GM12878 (cell line): ENCODE measurements around the gene CNDP1. TPM values are rescaled to one million over a fixed set of nuclear protein-coding genes. Genes with fewer than 3 reads are reported as not detected.
A peak's percentile ranks its signal among the peaks of the same experiment; 100 is the strongest.

ENCODE experiments used
- ATAC-seq: fragments of 200-7000 bp; cut with Tn5 transposase; 3 replicates; pipeline ENCODE4 v1.9.1; 2020; ENCODE audit warnings: mild to moderate bottlenecking, moderate library complexity
- BruUV-seq: library from RNA; stranded (reverse); fragments of 400-500 nt; replicated peaks from 2 replicates; lab custom pipeline; 2021; lab: Mats Ljungman, UMichigan
- CTCF ChIA-PET: fragments of 300-600 bp; sonication (Branson Sonifier 250); formaldehyde crosslinking; extraction: SDS; loops from one replicate; lab custom pipeline; 2021; ENCODE audit warnings: inconsistent platforms; lab: Yijun Ruan, JAX
- POLR2A ChIA-PET: fragments of 350-600 bp; formaldehyde crosslinking; extraction: SDS; loops from one replicate; lab custom pipeline; 2021; ENCODE audit warnings: inconsistent platforms; lab: Charles Lee
- RAD21 ChIA-PET: fragments of 300-600 bp; sonication (Branson Sonifier 250); formaldehyde crosslinking; loops from one replicate; lab custom pipeline; 2023; ENCODE audit warnings: antibody characterized with exemption; ENCODE audit not compliant: unreplicated experiment; lab: Charles Lee
- SMC1A ChIA-PET: fragments of 300-600 bp; sonication (Branson Sonifier 250); formaldehyde crosslinking; loops from one replicate; lab custom pipeline; 2023; ENCODE audit not compliant: unreplicated experiment, uncharacterized antibody; lab: Charles Lee
- DNase-seq: peaks from one replicate; pipeline ENCODE4 v3.0.0-alpha.2; 2011; ENCODE audit warnings: low read depth, low spot score
- FAIRE-seq: peaks from 3 replicates; lab custom pipeline; 2011; peaks lifted over from hg19 to GRCh38; lab: Jason Lieb, UNC
- H2AFZ ChIP-seq: 2 replicates; pipeline ENCODE4 v1.6.0; 2011; ENCODE audit warnings: low read depth, low read length, control low read depth; ENCODE audit not compliant: control insufficient read depth
- H3K27ac ChIP-seq: 2 replicates; pipeline ENCODE4 v1.5.1; 2011; ENCODE audit warnings: control low read depth; ENCODE audit not compliant: control insufficient read depth, insufficient read depth
- H3K27me3 ChIP-seq, 2 experiments: replicated peaks in 1 of 2; 2 replicates each; pipeline versions ENCODE4 v1.6.0 to v1.6.1; 2011; ENCODE audit warnings: low read length in 1 of 2; ENCODE audit not compliant: control insufficient read depth in 2 of 2, insufficient read depth in 2 of 2
- H3K36me3 ChIP-seq, 2 experiments: 2 replicates each; pipeline ENCODE4 v1.5.1; 2011; ENCODE audit warnings: low read length in 1 of 2; ENCODE audit not compliant: control insufficient read depth in 2 of 2, insufficient read depth in 2 of 2
- H3K4me1 ChIP-seq: 2 replicates; pipeline ENCODE4 v1.6.1; 2011; ENCODE audit warnings: mild to moderate bottlenecking, low read length, moderate library complexity, mixed read lengths; ENCODE audit not compliant: control insufficient read depth, insufficient read depth
- H3K4me2 ChIP-seq: 2 replicates; pipeline ENCODE4 v1.6.0; 2011; ENCODE audit warnings: control low read depth; ENCODE audit not compliant: control insufficient read depth, insufficient read depth
- H3K4me3 ChIP-seq: fragments of 200-600 bp; sonication (generic); 2 replicates; pipeline ENCODE4 v1.5.1; 2016
- H3K79me2 ChIP-seq: 2 replicates; pipeline ENCODE4 v1.6.0; 2011; ENCODE audit warnings: low read length; ENCODE audit not compliant: control insufficient read depth, insufficient read depth
- H3K9ac ChIP-seq: 2 replicates; pipeline ENCODE4 v1.8.0; 2011; ENCODE audit warnings: low read length, control low read depth, mixed read lengths; ENCODE audit not compliant: control insufficient read depth, insufficient read depth
- H3K9me3 ChIP-seq: replicated peaks from 3 replicates; pipeline ENCODE4 v1.5.1; 2011; ENCODE audit warnings: mild to moderate bottlenecking, low read length; ENCODE audit not compliant: control insufficient read depth, insufficient read depth
- H4K20me1 ChIP-seq: 2 replicates; pipeline ENCODE4 v1.6.0; 2011; ENCODE audit not compliant: control insufficient read depth, insufficient read depth
- BRCA1 ChIP-seq: IDR thresholded peaks from 2 replicates; pipeline ENCODE4 v1.6.1; 2011; ENCODE audit warnings: low read depth, low read length, improper control_type of control experiment
- MEF2B ChIP-seq: fragments of 450-650 bp; IDR thresholded peaks from 2 replicates; pipeline ENCODE4 v1.6.1; 2018; ENCODE audit warnings: mild to moderate bottlenecking, moderate library complexity; ENCODE audit not compliant: partially characterized antibody, poor library complexity, severe bottlenecking
- NFYB ChIP-seq: IDR thresholded peaks from 2 replicates; pipeline ENCODE4 v1.6.1; 2011; ENCODE audit warnings: low read depth, mild to moderate bottlenecking, low read length, improper control_type of control experiment, moderate library complexity; ENCODE audit not compliant: insufficient read depth
- SIN3A ChIP-seq: IDR thresholded peaks from 2 replicates; pipeline ENCODE4 v1.6.1; 2012; ENCODE audit warnings: low read depth, low read length, improper control_type of control experiment
- YBX1 ChIP-seq: fragments of 450-650 bp; IDR thresholded peaks from 2 replicates; pipeline ENCODE4 v1.6.1; 2016; ENCODE audit warnings: antibody characterized with exemption
- ZNF592 ChIP-seq: fragments of 450-650 bp; IDR thresholded peaks from 2 replicates; pipeline ENCODE4 v1.6.1; 2017; ENCODE audit warnings: mild to moderate bottlenecking, moderate library complexity
- WGBS: methylation state at CpG from one replicate; pipeline ENCODE4 v1.1.6; 2016; ENCODE audit warnings: low lambda C conversion rate; ENCODE audit not compliant: insufficient replicate concordance, insufficient coverage; ENCODE audit errors: missing lambda C conversion rate; 5-methylcytosine and 5-hydroxymethylcytosine counted together
- in situ Hi-C: fragments of 300-500 bp; cut with MboI; formaldehyde crosslinking; loops from 9 replicates; pipeline ENCODE4 v1.14.3; 2018; ENCODE audit warnings: mixed read lengths
- intact Hi-C: fragments of 100-400 bp; cut with micrococcal nuclease; formaldehyde crosslinking; loops from one replicate; pipeline ENCODE4 v1.14.2; 2022; ENCODE audit not compliant: unreplicated experiment
- polyA plus RNA-seq, 11 experiments: library from polyadenylated mRNA; depleted of rRNA in 4 of 11; unstranded in 6 of 11; stranded (reverse) in 5 of 11; fragments of >200 nt; fragmentation: Nextera tagmentation in 4 of 11; fragmentation: Illumina TruSeq in 1 of 11; extraction: Ambion mirVana in 4 of 11; extraction: Trizol in 1 of 11; gene quantifications; 1 replicate in 1 of 11; 2 replicates in 10 of 11; pipeline versions ENCODE4 v1.2.1 to v1.2.3, GENCODE V29; 2011 to 2016; ENCODE audit warnings: inconsistent platforms in 2 of 11, missing spikeins in 2 of 11, low read depth in 1 of 11
- total RNA-seq, 4 experiments: library from RNA; depleted of rRNA in 3 of 4; stranded (reverse); fragments of >200 nt in 3 of 4; fragmentation: Illumina TruSeq in 1 of 4; extraction: Trizol in 1 of 4; gene quantifications; 2 replicates each; pipeline versions ENCODE4 v1.2.1 to v1.2.3, GENCODE V29; 2013 to 2021

The CNDP1 gene
- total and polyA plus RNA-seq, 10 of the 15 experiments (the other 5 are each of a cell fraction or from before 2014, with no cell fraction given): 0.04 to 0.05 TPM; not detected in 8

DNA sequence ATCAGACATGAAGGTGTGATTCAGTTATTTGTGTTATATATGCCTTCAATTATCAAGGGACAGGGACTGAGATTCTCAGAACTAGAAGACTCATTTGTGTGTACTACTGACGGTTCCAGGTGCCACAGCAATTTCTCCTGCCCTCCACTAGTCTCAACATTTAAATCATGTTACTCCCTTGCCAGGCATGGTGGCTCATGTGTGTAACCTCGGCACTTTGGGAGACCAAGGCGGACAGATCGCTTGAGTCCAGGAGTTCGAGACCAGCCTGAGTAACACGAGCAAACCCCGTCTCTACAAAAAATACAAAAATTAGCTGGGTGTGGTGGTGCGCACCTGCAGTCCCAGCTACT lies 37.0 kb upstream of the CNDP1 start:
- H3K36me3 ChIP-seq: peaks cover 0 to 3% of the 10 kb centered on the region in 2 experiments; a peak in 1 of 4 replicates
- TF ChIP-seq SIN3A: no peak
- TF ChIP-seq MEF2B: no peak
- no peak for TF ChIP-seq NFYB
- TF ChIP-seq BRCA1: no peak
- TF ChIP-seq ZNF592: no peak
- TF ChIP-seq YBX1: no peak
- TF ChIP-seq, all 136 proteins: peak for 0
- DNase-seq: no peak
- Histone ChIP-seq H3K27ac (peak overlapping the region; percentile 76), H3K4me2 (peak overlapping the region; percentile 98), H3K27me3 (no peaks in the 10 kb centered on the region), H3K9me3 (no peaks in the 10 kb centered on the region), H2AFZ (no peak overlapping the region), H4K20me1 (no peaks in the 10 kb centered on the region), H3K79me2 (peaks cover 55% of the 10 kb centered on the region), H3K4me3 (peak overlapping the region; percentile 80), H3K4me1 (peaks cover 18% of the 10 kb centered on the region), H3K9ac (peak overlapping the region; percentile 83; the same call in 1 of the 2 replicates)
- FAIRE-seq: no peak
- ATAC-seq: no peak
- CTCF ChIA-PET: interaction anchor here (0.6 kb wide), 2 partner anchors 206 to 527 kb away, joined by 3 read pairs; partner anchors contain the start of gene CYB5A
- SMC1A ChIA-PET: no interaction called here
- BruUV-seq: no TSS peak
- intact Hi-C loops (loop anchor here (5.0 to 10.0 kb wide), 4 partner anchors 205 to 1998 kb away; partner anchors contain the start of genes CYB5A, FBXO15, PTGR3 and TIMM21), in situ Hi-C loops (loop anchor here (5.0 kb wide), 3 partner anchors 100 to 300 kb away; partner anchors contain the start of gene ZNF407)
- POLR2A ChIA-PET: interaction anchor here (0.9 kb wide), 1 partner anchor 50 kb away, joined by 3 read pairs; no protein-coding TSS in a partner anchor
- WGBS: 21% methylated on average over 8 of the region's 8 CpGs
- RAD21 ChIA-PET: no interaction called here
